HG03097 (cell line): ENCODE data around the gene NXPH3.

Experiments
- ATAC-seq: cut with Tn5 transposase; IDR thresholded peaks from one replicate; pipeline ENCODE4 v1.9.1; 2021; ENCODE audit not compliant: unreplicated experiment, low FRiP score

NXPH3 gene

GRCh38 chr17:49618028-49618611, 42.4 kb downstream of the NXPH3 start:
- no peak for ATAC-seq

GRCh38 chr17:49621420-49621819, 45.7 kb downstream of the NXPH3 start:
- no peak for ATAC-seq

- ATAC-seq, result no peak
These were observed 46.4 kb downstream of the NXPH3 start for GRCh38 chr17:49621946-49622529.

GRCh38 chr17:49624896-49625295, 49.2 kb downstream of the NXPH3 start:
- no peak for ATAC-seq

- no peak for ATAC-seq
These were observed 53.8 kb downstream of the NXPH3 start for GRCh38 chr17:49629447-49629846.

- no peak for ATAC-seq
These were observed 54.6 kb downstream of the NXPH3 start for GRCh38 chr17:49630113-49630900.

GRCh38 chr17:49631496-49631895, 55.8 kb downstream of the NXPH3 start:
- no peak for ATAC-seq
